ENCODE measurements around the gene CLDN5. TPM values are rescaled to one million over a fixed set of nuclear protein-coding genes. Genes with fewer than 3 reads are reported as not detected.

CLDN5 gene
- total RNA-seq, 1 donor from 2014 or later: 1.6 TPM

DNA sequence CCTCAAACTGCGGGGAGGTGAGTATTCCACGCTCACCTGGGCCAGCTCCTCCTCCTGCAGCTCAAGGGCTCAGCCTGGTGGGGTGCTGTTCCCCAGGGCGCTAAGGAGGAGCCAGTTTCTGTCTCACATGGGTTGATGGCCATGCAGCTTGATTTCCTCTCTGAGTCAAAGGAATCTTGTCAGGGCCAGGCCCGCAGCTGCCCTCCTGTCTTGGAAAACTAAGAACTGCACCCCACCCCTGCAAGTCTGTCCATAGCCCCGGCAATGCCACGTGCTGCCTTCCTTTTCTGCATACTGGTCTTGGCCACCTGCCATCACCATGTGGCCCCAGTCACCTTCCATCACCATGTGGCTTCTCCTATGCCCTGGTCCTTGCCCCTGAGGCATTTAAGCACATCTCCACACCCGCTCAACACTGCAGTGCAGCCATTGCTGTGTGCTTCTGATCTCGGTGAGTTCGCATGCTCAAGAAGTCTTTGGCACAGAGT lies 35.2 kb upstream of the CLDN5 start:
- H3K36me3 ChIP-seq (ENCODE audit: control insufficient read depth, insufficient read depth, low read length): no peaks in the 10 kb centered on the region
- no peak for DNase-seq (ENCODE audit: low read depth)
- no peaks in the 10 kb centered on the region for H3K27me3 ChIP-seq (ENCODE audit: control insufficient read depth, insufficient read depth, low read length)
- no peak overlapping the region for H3K4me3 ChIP-seq (ENCODE audit: low read depth, low read length)
- TF ChIP-seq, protein P1, sequence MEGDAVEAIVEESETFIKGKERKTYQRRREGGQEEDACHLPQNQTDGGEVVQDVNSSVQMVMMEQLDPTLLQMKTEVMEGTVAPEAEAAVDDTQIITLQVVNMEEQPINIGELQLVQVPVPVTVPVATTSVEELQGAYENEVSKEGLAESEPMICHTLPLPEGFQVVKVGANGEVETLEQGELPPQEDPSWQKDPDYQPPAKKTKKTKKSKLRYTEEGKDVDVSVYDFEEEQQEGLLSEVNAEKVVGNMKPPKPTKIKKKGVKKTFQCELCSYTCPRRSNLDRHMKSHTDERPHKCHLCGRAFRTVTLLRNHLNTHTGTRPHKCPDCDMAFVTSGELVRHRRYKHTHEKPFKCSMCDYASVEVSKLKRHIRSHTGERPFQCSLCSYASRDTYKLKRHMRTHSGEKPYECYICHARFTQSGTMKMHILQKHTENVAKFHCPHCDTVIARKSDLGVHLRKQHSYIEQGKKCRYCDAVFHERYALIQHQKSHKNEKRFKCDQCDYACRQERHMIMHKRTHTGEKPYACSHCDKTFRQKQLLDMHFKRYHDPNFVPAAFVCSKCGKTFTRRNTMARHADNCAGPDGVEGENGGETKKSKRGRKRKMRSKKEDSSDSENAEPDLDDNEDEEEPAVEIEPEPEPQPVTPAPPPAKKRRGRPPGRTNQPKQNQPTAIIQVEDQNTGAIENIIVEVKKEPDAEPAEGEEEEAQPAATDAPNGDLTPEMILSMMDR (IDR thresholded peaks at IDR 0.05; ENCODE audit: insufficient read depth, low read length, poor library complexity, severe bottlenecking): no peak

DNA sequence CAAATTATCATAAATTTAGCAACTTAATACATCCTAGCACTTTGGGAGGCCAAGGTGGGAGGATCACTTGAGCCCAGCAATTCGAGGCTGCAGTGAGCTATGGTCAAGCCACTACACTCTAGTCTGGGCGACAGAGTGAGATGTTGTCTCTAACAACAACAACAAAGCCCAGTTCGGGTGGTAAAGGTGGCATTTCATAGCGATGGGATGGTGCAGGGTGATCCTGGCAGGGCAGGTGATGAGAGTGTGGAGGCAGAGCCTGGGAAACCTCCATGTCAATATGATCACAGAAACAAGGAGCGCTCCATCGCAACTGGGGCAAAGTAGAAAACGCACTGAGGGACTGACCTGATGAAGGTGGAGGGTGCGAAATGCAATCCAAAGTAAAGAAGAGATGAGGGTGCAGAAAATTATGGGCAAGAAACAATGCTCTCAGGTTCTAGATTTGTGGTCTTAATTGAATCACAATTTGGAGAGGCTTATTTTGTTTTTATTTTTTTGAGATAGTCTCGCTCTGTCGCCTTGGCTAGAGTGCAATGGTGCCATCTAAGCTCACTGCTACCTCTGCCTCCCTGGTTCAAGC lies 32.8 kb upstream of the CLDN5 start:
- H3K36me3 ChIP-seq (ENCODE audit: control insufficient read depth, insufficient read depth, low read length): no peaks in the 10 kb centered on the region
- DNase-seq (ENCODE audit: low read depth): no peak
- H3K27me3 ChIP-seq (ENCODE audit: control insufficient read depth, insufficient read depth, low read length): no peaks in the 10 kb centered on the region
- TF ChIP-seq, protein P1 (IDR thresholded peaks at IDR 0.05; ENCODE audit: insufficient read depth, low read length, poor library complexity, severe bottlenecking): no peak
- no peak overlapping the region for H3K4me3 ChIP-seq (ENCODE audit: low read depth, low read length)

DNA sequence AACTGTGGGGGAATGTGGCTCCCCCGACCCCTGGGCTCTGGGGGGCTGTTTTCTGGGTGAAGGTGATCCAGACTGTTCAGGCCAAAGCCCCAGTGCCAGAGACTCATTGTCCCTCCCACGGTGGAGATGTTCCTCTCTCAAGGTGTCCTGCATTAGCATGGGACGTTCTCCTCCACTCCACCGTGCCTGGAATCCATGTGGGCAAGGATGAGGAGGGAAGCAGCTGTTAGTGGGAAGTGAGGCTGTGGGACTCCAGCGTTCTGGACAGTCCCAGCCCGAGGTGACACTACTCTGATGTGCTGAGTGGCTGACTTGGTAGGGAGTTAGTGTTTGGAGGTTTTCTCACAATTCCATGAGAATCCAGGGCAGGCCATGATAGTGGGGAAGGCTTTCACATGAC lies 31.4 kb upstream of the CLDN5 start:
- Histone ChIP-seq H3K4me3 (ENCODE audit: low read depth, low read length) (no peak overlapping the region), H3K27me3 (ENCODE audit: control insufficient read depth, insufficient read depth, low read length) (no peaks in the 10 kb centered on the region), H3K36me3 (ENCODE audit: control insufficient read depth, insufficient read depth, low read length) (no peaks in the 10 kb centered on the region)
- no peak for DNase-seq (ENCODE audit: low read depth)
- TF ChIP-seq, protein P1 (IDR thresholded peaks at IDR 0.05; ENCODE audit: insufficient read depth, low read length, poor library complexity, severe bottlenecking): no peak

DNA sequence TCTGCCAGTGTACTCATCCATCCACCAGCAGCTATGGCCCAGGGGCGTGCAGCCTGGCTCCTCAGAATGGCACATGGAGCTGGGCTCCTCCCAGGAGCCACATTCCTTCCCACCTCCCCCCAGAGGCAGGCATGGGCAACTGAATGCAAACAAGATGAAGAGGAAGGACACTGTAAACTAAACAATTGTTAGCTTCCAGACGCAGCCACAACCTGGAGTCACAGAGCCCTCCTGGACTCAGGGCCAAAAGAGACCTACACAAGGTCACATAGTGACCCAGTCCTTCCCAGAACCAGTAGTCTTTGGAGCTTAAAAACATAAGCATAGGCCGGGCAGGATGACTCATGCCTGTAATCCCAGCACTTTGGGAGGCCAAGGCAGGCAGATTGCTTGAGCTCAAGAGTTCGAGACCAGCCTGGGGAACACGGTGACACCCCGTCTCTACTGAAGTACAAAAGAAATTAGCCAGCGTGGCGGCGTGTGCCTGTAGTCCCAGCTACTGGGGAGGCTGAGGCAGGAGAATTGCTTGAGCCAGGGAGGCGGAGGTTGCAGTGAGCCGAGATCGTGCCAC lies 30.7 kb upstream of the CLDN5 start:
- Histone ChIP-seq H3K27me3 (ENCODE audit: control insufficient read depth, insufficient read depth, low read length) (no peaks in the 10 kb centered on the region), H3K4me3 (ENCODE audit: low read depth, low read length) (no peak overlapping the region), H3K36me3 (ENCODE audit: control insufficient read depth, insufficient read depth, low read length) (no peaks in the 10 kb centered on the region)
- TF ChIP-seq, protein P1 (IDR thresholded peaks at IDR 0.05; ENCODE audit: insufficient read depth, low read length, poor library complexity, severe bottlenecking): no peak
- no peak for DNase-seq (ENCODE audit: low read depth)

DNA sequence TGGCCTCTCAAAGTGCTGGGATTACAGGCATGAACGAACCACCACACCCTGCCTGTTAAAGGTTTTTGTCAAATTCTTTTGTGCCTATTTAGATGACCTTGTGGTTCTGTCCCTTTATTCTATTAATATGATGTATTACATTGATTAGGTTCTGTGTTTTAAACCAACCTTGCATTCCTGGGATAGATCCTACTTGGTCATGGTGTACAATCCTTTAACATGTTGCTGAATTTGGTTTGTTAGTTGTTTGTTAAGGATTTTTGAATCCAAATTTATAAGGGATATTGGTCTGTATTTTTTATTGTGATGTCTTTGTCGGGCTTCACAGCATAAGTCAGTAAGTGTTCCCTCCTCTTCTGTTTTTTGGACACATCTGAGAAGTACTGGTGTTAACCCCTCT lies 29.0 kb upstream of the CLDN5 start:
- TF ChIP-seq, protein P1 (IDR thresholded peaks at IDR 0.05; ENCODE audit: insufficient read depth, low read length, poor library complexity, severe bottlenecking): no peak
- no peaks in the 10 kb centered on the region for H3K27me3 ChIP-seq (ENCODE audit: control insufficient read depth, insufficient read depth, low read length)
- H3K36me3 ChIP-seq (ENCODE audit: control insufficient read depth, insufficient read depth, low read length): no peaks in the 10 kb centered on the region
- no peak for DNase-seq (ENCODE audit: low read depth)
- no peak overlapping the region for H3K4me3 ChIP-seq (ENCODE audit: low read depth, low read length)

DNA sequence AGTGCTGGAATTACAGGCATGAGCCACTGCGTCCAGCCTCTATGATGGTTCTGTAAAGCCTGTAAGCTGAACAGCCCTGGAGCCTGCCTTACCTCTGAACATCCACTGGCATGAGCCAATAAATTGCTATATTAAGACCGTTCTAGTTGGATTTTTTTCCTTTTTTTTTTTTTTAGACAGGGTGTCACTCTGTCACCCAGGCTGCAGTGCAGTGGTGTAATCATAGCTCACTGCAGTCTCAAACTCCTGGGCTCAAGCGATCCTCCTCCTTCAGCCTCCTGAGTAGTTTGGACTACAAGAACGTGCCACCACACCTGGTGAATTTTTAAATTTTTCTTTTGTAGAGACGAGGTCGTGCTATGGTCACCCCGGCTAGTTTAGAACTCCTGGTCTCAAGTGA lies 26.2 kb upstream of the CLDN5 start:
- TF ChIP-seq, protein P1 (IDR thresholded peaks at IDR 0.05; ENCODE audit: insufficient read depth, low read length, poor library complexity, severe bottlenecking): no peak

More for the DNA sequence above, 26.2 kb upstream of the CLDN5 start:
- no peaks in the 10 kb centered on the region for H3K27me3 ChIP-seq (ENCODE audit: control insufficient read depth, insufficient read depth, low read length)
- no peak for DNase-seq (ENCODE audit: low read depth)
- no peak overlapping the region for H3K4me3 ChIP-seq (ENCODE audit: low read depth, low read length)
- H3K36me3 ChIP-seq (ENCODE audit: control insufficient read depth, insufficient read depth, low read length): no peaks in the 10 kb centered on the region
